Liver (tissue), 9 donors: ENCODE data around the gene TBL1X. TPM values are rescaled to one million over a fixed set of nuclear protein-coding genes. Genes with fewer than 3 reads are reported as not detected.

Experiments used
- DNase-seq: peaks from one replicate; pipeline ENCODE4 v3.0.0-alpha.2; 2017; ENCODE audit warnings: low spot score
- H3K27ac ChIP-seq, 2 donors: one replicate each; pipeline ENCODE4 v1.7.0; 2013; ENCODE audit warnings: inconsistent platforms in 2 of 2, low read length in 2 of 2, control low read depth in 1 of 2, low read depth in 1 of 2, mild to moderate bottlenecking in 1 of 2
- H3K27me3 ChIP-seq, 4 donors: one replicate each; pipeline versions ENCODE4 v1.6.1 to v1.7.0; 2013; ENCODE audit warnings: low read length in 3 of 4, inconsistent platforms in 1 of 4, mild to moderate bottlenecking in 1 of 4, moderate library complexity in 1 of 4; ENCODE audit not compliant: control insufficient read depth in 4 of 4, insufficient read depth in 4 of 4
- H3K36me3 ChIP-seq, 4 donors: one replicate each; pipeline versions ENCODE4 v1.6.1 to v1.7.0; 2013; ENCODE audit warnings: low read length in 3 of 4, mild to moderate bottlenecking in 3 of 4, low read depth in 1 of 4, moderate library complexity in 1 of 4; ENCODE audit not compliant: control insufficient read depth in 4 of 4, insufficient read depth in 3 of 4
- H3K4me1 ChIP-seq, 4 donors: one replicate each; pipeline versions ENCODE4 v1.6.1 to v1.7.0; 2013; ENCODE audit warnings: low read length in 3 of 4, mild to moderate bottlenecking in 3 of 4, moderate library complexity in 1 of 4; ENCODE audit not compliant: control insufficient read depth in 4 of 4, insufficient read depth in 4 of 4
- H3K4me3 ChIP-seq, 3 donors: one replicate each; pipeline versions ENCODE4 v1.6.1 to v1.7.0; 2013; ENCODE audit warnings: low read length in 3 of 3, control low read depth in 1 of 3, low read depth in 1 of 3, mild to moderate bottlenecking in 1 of 3
- H3K9ac ChIP-seq, 2 donors: one replicate each; pipeline ENCODE4 v1.7.0; 2013; ENCODE audit warnings: low read length in 2 of 2, mild to moderate bottlenecking in 2 of 2, moderate library complexity in 2 of 2, control low read depth in 1 of 2, low read depth in 1 of 2
- H3K9me3 ChIP-seq, 4 donors: one replicate each; pipeline versions ENCODE4 v1.6.1 to v1.7.0; 2013; ENCODE audit warnings: low read length in 3 of 4; ENCODE audit not compliant: control insufficient read depth in 4 of 4
- EGR1 ChIP-seq, 2 donors: IDR thresholded peaks; 2 replicates each; pipeline ENCODE4 v1.6.1; 2016 to 2018; ENCODE audit warnings: antibody characterized with exemption in 2 of 2, low read depth in 2 of 2
- FOXA2 ChIP-seq: IDR thresholded peaks from 2 replicates; pipeline ENCODE4 v1.6.1; 2016; ENCODE audit warnings: antibody characterized with exemption
- GABPA ChIP-seq, 2 donors: IDR thresholded peaks in 1 of 2; conservative IDR thresholded peaks in 1 of 2; 2 replicates each; pipeline ENCODE4 v1.6.1; 2016; ENCODE audit warnings: antibody characterized with exemption in 2 of 2, mild to moderate bottlenecking in 1 of 2, moderate library complexity in 1 of 2
- HNF4A ChIP-seq, 2 donors: conservative IDR thresholded peaks; 2 replicates each; pipeline ENCODE4 v1.6.1; 2016; ENCODE audit warnings: antibody characterized with exemption in 2 of 2, mild to moderate bottlenecking in 2 of 2
- HNF4G ChIP-seq: IDR thresholded peaks from 2 replicates; pipeline ENCODE4 v1.6.1; 2016; ENCODE audit warnings: antibody characterized with exemption
- JUND ChIP-seq, 2 donors: IDR thresholded peaks; 2 replicates each; pipeline ENCODE4 v1.6.1; 2016; ENCODE audit warnings: antibody characterized with exemption in 2 of 2
- NR2F2 ChIP-seq: IDR thresholded peaks from 2 replicates; pipeline ENCODE4 v1.6.1; 2016; ENCODE audit warnings: antibody characterized with exemption
- RAD21 ChIP-seq, 2 donors: IDR thresholded peaks; 2 replicates each; pipeline ENCODE4 v1.6.1; 2016; ENCODE audit warnings: antibody characterized with exemption in 2 of 2, mild to moderate bottlenecking in 2 of 2
- RXRA ChIP-seq, 2 donors: IDR thresholded peaks; 2 replicates each; pipeline ENCODE4 v1.6.1; 2017 to 2018; ENCODE audit warnings: antibody characterized with exemption in 2 of 2, mild to moderate bottlenecking in 1 of 2
- SP1 ChIP-seq: IDR thresholded peaks from 2 replicates; pipeline ENCODE4 v1.6.1; 2018; ENCODE audit warnings: antibody characterized with exemption, mild to moderate bottlenecking
- TAF1 ChIP-seq: conservative IDR thresholded peaks from 2 replicates; pipeline ENCODE4 v1.6.1; 2016; ENCODE audit warnings: antibody characterized with exemption, mild to moderate bottlenecking
- YY1 ChIP-seq: IDR thresholded peaks from 2 replicates; pipeline ENCODE4 v1.6.1; 2016; ENCODE audit warnings: antibody characterized with exemption, mild to moderate bottlenecking
- WGBS: extraction: QIAGEN DNeasy Blood & Tissue Kit; methylation state at CpG from one replicate; pipeline ENCODE4 v1.1.7; 2013; 5-methylcytosine and 5-hydroxymethylcytosine counted together
- polyA plus RNA-seq, 2 donors: library from polyadenylated mRNA; stranded (reverse) in 1 of 2; unstranded in 1 of 2; fragments of 200-250 nt in 1 of 2; fragments of >200 nt in 1 of 2; fragmentation: Nextera tagmentation in 1 of 2; extraction: Ambion mirVana in 1 of 2; gene quantifications; one replicate each; pipeline versions ENCODE4 v1.2.1 to v1.2.3, GENCODE V29; 2013 to 2015
- total RNA-seq, 2 donors: library from RNA; depleted of rRNA; stranded (reverse); fragments of >200 nt; gene quantifications; one replicate each; pipeline ENCODE4 v1.2.3, GENCODE V29; 2014
- TF ChIP-seq, protein P1 (sequence below): IDR thresholded peaks from 2 replicates; pipeline ENCODE4 v1.6.1; 2016; ENCODE audit warnings: antibody characterized with exemption
- TF ChIP-seq, protein P2 (sequence below): IDR thresholded peaks from 2 replicates; pipeline ENCODE4 v1.6.1; 2016; ENCODE audit warnings: antibody characterized with exemption
- TF ChIP-seq, protein P3 (sequence below): IDR thresholded peaks from 2 replicates; pipeline ENCODE4 v1.6.1; 2016; ENCODE audit warnings: antibody characterized with exemption, mild to moderate bottlenecking
- TF ChIP-seq, protein P4 (sequence below): fragments of 150-350 bp; IDR thresholded peaks from 2 replicates; pipeline ENCODE4 v1.5.1; 2017; ENCODE audit warnings: improper control_type of control experiment, low read depth, low read length; ENCODE audit not compliant: missing input control
- TF ChIP-seq, protein P5 (sequence below): IDR thresholded peaks from 2 replicates; pipeline ENCODE4 v1.6.1; 2016; ENCODE audit warnings: antibody characterized with exemption
- donor health status: healthy.
- donor health status: healthy.
- donor health status: healthy.
- donor health status: healthy.
- donor health status: healthy.

The TBL1X gene
- total and polyA plus RNA-seq, 4 donors, result 11.2 to 15.1 (median 11.8) TPM

DNA sequence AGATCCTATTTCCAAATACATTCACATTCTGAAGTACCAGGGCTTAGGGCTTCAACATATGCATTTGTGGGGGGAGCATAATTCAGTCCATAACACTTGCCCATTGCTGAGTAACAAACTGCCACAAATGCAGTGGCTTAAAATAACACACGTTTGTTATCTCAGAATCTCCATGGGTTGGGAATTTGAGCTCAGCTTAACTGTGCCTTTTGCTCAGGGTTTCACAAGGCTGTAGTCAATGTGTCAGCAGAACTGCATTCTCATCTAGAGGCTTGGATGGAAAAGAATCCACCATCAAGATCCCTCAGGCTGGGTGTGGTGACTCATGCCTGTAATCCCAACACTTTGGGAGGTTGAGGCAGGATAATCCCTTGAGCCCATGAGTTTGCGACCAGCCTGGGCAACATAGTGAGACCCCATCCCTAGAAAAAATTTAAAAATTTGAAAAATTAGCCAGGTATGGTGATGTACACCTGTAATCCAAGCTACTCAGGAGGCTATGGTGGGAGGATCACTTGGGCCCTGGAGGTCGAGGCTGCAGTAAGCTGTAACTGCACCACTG lies 25.8 kb upstream of the TBL1X start:
- no peak overlapping the region for H3K9ac ChIP-seq
- no peak overlapping the region for H3K27ac ChIP-seq
- no peaks in the 10 kb centered on the region for H3K4me1 ChIP-seq
- no peak for DNase-seq
- no peaks in the 10 kb centered on the region for H3K27me3 ChIP-seq
- H3K9me3 ChIP-seq, result no peaks in the 10 kb centered on the region
- no peaks in the 10 kb centered on the region for H3K36me3 ChIP-seq
- TF ChIP-seq EGR1 (IDR thresholded peaks at IDR 0.05; ENCODE audit: low read depth in 2 of 2), result no peak
- TF ChIP-seq YY1, result no peak
- no peak for TF ChIP-seq GABPA (IDR thresholded peaks at IDR 0.05 in 1 of 2, conservative IDR thresholded peaks at IDR 0.05 in 1 of 2)
- TF ChIP-seq, protein P1, sequence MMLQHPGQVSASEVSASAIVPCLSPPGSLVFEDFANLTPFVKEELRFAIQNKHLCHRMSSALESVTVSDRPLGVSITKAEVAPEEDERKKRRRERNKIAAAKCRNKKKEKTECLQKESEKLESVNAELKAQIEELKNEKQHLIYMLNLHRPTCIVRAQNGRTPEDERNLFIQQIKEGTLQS, result no peak
- TF ChIP-seq, protein P2, sequence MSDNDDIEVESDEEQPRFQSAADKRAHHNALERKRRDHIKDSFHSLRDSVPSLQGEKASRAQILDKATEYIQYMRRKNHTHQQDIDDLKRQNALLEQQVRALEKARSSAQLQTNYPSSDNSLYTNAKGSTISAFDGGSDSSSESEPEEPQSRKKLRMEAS, result no peak
- no peak for TF ChIP-seq RAD21 (IDR thresholded peaks at IDR 0.05)
- no peak for TF ChIP-seq NR2F2
- no peak for TF ChIP-seq HNF4A (conservative IDR thresholded peaks at IDR 0.05)
- no peak for TF ChIP-seq SP1
- TF ChIP-seq FOXA2, result no peak
- no peak for TF ChIP-seq TAF1
- TF ChIP-seq, protein P3, sequence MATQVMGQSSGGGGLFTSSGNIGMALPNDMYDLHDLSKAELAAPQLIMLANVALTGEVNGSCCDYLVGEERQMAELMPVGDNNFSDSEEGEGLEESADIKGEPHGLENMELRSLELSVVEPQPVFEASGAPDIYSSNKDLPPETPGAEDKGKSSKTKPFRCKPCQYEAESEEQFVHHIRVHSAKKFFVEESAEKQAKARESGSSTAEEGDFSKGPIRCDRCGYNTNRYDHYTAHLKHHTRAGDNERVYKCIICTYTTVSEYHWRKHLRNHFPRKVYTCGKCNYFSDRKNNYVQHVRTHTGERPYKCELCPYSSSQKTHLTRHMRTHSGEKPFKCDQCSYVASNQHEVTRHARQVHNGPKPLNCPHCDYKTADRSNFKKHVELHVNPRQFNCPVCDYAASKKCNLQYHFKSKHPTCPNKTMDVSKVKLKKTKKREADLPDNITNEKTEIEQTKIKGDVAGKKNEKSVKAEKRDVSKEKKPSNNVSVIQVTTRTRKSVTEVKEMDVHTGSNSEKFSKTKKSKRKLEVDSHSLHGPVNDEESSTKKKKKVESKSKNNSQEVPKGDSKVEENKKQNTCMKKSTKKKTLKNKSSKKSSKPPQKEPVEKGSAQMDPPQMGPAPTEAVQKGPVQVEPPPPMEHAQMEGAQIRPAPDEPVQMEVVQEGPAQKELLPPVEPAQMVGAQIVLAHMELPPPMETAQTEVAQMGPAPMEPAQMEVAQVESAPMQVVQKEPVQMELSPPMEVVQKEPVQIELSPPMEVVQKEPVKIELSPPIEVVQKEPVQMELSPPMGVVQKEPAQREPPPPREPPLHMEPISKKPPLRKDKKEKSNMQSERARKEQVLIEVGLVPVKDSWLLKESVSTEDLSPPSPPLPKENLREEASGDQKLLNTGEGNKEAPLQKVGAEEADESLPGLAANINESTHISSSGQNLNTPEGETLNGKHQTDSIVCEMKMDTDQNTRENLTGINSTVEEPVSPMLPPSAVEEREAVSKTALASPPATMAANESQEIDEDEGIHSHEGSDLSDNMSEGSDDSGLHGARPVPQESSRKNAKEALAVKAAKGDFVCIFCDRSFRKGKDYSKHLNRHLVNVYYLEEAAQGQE, result no peak
- TF ChIP-seq JUND (IDR thresholded peaks at IDR 0.05), result no peak
- TF ChIP-seq, protein P4, sequence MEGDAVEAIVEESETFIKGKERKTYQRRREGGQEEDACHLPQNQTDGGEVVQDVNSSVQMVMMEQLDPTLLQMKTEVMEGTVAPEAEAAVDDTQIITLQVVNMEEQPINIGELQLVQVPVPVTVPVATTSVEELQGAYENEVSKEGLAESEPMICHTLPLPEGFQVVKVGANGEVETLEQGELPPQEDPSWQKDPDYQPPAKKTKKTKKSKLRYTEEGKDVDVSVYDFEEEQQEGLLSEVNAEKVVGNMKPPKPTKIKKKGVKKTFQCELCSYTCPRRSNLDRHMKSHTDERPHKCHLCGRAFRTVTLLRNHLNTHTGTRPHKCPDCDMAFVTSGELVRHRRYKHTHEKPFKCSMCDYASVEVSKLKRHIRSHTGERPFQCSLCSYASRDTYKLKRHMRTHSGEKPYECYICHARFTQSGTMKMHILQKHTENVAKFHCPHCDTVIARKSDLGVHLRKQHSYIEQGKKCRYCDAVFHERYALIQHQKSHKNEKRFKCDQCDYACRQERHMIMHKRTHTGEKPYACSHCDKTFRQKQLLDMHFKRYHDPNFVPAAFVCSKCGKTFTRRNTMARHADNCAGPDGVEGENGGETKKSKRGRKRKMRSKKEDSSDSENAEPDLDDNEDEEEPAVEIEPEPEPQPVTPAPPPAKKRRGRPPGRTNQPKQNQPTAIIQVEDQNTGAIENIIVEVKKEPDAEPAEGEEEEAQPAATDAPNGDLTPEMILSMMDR, result no peak
- TF ChIP-seq RXRA (IDR thresholded peaks at IDR 0.05), result no peak
- 95% methylated on average over 3 of the region's 3 CpGs for WGBS
- no peak overlapping the region for H3K4me3 ChIP-seq

DNA sequence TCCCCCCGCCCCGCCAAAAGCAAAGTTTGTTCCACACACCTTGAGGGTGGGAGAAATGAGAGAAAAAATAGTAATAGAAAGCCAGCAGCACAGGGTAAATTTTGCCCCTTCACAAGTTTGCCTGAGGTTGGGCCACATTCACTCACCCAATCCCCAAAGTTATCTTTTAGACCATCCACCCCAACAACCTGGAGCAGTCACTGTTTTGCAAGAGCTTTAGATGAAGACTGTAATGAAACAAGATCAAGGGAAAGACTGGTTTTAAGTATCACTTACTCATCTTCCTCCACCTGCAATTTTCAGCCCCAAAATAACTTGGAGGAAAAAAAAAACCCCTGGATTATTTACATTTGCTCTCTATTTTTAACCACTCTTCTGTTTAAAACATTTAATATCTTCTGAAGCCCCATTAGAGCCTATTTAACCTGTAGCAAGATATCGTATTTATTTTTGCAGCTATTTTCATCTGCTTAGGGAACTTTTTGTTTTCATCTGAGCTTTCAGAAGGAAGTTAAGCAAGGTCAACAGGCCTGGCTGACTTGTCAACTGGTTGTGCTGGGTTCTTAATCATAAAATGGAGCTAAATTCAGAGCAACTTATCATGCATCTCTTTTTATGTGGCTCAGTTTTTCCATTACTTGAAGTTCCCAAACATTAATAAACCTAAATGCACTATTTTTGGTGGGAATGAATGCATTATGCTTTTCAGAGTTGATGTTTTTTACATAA lies 24.6 kb upstream of the TBL1X start:
- H3K9ac ChIP-seq, result no peak overlapping the region
- WGBS, result 83% methylated on average over 3 of the region's 3 CpGs
- no peak overlapping the region for H3K4me3 ChIP-seq
- H3K4me1 ChIP-seq, result no peaks in the 10 kb centered on the region
- no peak overlapping the region for H3K27ac ChIP-seq
- no peaks in the 10 kb centered on the region for H3K9me3 ChIP-seq
- H3K27me3 ChIP-seq, result no peaks in the 10 kb centered on the region
- DNase-seq, result no peak
- no peaks in the 10 kb centered on the region for H3K36me3 ChIP-seq
- TF ChIP-seq HNF4G (no peak), HNF4A (conservative IDR thresholded peaks at IDR 0.05) (no peak), NR2F2 (no peak), JUND (IDR thresholded peaks at IDR 0.05) (no peak), RXRA (IDR thresholded peaks at IDR 0.05) (no peak)
- TF ChIP-seq, protein P5, sequence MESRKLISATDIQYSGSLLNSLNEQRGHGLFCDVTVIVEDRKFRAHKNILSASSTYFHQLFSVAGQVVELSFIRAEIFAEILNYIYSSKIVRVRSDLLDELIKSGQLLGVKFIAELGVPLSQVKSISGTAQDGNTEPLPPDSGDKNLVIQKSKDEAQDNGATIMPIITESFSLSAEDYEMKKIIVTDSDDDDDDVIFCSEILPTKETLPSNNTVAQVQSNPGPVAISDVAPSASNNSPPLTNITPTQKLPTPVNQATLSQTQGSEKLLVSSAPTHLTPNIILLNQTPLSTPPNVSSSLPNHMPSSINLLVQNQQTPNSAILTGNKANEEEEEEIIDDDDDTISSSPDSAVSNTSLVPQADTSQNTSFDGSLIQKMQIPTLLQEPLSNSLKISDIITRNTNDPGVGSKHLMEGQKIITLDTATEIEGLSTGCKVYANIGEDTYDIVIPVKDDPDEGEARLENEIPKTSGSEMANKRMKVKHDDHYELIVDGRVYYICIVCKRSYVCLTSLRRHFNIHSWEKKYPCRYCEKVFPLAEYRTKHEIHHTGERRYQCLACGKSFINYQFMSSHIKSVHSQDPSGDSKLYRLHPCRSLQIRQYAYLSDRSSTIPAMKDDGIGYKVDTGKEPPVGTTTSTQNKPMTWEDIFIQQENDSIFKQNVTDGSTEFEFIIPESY, result no peak
- TF ChIP-seq, protein P1, result no peak
- TF ChIP-seq, protein P3, result no peak
